Kidney epithelial cell (primary cell): ENCODE measurements around the gene MRPL39. TPM values are rescaled to one million over a fixed set of nuclear protein-coding genes. Genes with fewer than 3 reads are reported as not detected.

Experiments used
- DNase-seq: peaks from one replicate; pipeline ENCODE4 v3.0.0-alpha.2; 2010; ENCODE audit warnings: low read depth
- H3K27me3 ChIP-seq: 2 replicates; pipeline ENCODE4 v1.6.0; 2011; ENCODE audit warnings: low read length; ENCODE audit not compliant: control insufficient read depth, insufficient read depth
- H3K36me3 ChIP-seq: 2 replicates; pipeline ENCODE4 v1.5.1; 2011; ENCODE audit warnings: low read length; ENCODE audit not compliant: control insufficient read depth, insufficient read depth
- H3K4me3 ChIP-seq: 2 replicates; pipeline ENCODE4 v1.5.1; 2011; ENCODE audit warnings: low read depth, mild to moderate bottlenecking, control low read depth, low read length
- total RNA-seq: library from RNA; depleted of rRNA; stranded (reverse); fragments of >200 nt; gene quantifications from 2 replicates; pipeline ENCODE4 v1.2.3, GENCODE V29; 2015
- TF ChIP-seq, protein P1 (sequence below): IDR thresholded peaks from 2 replicates; pipeline ENCODE4 v1.5.1; 2011; ENCODE audit warnings: mild to moderate bottlenecking, moderate library complexity, low read length, control low read depth, inconsistent platforms; ENCODE audit not compliant: insufficient read depth, poor library complexity, severe bottlenecking

Gene MRPL39
- total RNA-seq, 1 donor from 2014 or later, result 21.8 TPM

DNA sequence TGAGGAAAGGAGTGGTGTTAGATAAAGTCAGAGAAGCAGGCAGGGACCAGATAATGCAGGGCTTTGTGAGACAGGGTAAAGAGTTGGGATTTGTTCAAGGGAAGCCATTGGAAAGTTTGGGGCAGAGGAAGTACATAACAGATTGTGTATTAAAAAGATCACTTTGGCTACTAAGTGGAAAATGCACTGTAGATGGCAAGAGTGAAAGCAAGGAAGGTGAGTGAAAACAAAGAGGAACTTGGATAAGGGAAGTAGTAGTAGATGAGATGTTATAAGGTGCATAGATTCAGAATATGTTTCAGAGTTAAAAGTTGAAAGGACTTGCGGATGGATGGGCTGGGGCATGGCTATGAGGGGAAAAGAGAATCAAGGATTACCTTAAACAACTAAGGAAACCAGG, 17.4 kb downstream of the MRPL39 start:
- DNase-seq, result no peak
- Histone ChIP-seq H3K36me3 (no peaks in the 10 kb centered on the region), H3K27me3 (no peaks in the 10 kb centered on the region), H3K4me3 (no peak overlapping the region)
- TF ChIP-seq, protein P1, sequence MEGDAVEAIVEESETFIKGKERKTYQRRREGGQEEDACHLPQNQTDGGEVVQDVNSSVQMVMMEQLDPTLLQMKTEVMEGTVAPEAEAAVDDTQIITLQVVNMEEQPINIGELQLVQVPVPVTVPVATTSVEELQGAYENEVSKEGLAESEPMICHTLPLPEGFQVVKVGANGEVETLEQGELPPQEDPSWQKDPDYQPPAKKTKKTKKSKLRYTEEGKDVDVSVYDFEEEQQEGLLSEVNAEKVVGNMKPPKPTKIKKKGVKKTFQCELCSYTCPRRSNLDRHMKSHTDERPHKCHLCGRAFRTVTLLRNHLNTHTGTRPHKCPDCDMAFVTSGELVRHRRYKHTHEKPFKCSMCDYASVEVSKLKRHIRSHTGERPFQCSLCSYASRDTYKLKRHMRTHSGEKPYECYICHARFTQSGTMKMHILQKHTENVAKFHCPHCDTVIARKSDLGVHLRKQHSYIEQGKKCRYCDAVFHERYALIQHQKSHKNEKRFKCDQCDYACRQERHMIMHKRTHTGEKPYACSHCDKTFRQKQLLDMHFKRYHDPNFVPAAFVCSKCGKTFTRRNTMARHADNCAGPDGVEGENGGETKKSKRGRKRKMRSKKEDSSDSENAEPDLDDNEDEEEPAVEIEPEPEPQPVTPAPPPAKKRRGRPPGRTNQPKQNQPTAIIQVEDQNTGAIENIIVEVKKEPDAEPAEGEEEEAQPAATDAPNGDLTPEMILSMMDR, result no peak

GRCh38 chr21:25586791-25587190, 20.5 kb downstream of the MRPL39 start:
- DNase-seq, result no peak
- TF ChIP-seq, protein P1, result no peak
- Histone ChIP-seq H3K27me3 (no peaks in the 10 kb centered on the region), H3K4me3 (no peak overlapping the region), H3K36me3 (no peaks in the 10 kb centered on the region)

GRCh38 chr21:25586326-25586725, 21.0 kb downstream of the MRPL39 start:
- no peaks in the 10 kb centered on the region for H3K36me3 ChIP-seq
- no peak for DNase-seq
- no peak overlapping the region for H3K4me3 ChIP-seq
- TF ChIP-seq, protein P1, result no peak
- no peaks in the 10 kb centered on the region for H3K27me3 ChIP-seq

DNA sequence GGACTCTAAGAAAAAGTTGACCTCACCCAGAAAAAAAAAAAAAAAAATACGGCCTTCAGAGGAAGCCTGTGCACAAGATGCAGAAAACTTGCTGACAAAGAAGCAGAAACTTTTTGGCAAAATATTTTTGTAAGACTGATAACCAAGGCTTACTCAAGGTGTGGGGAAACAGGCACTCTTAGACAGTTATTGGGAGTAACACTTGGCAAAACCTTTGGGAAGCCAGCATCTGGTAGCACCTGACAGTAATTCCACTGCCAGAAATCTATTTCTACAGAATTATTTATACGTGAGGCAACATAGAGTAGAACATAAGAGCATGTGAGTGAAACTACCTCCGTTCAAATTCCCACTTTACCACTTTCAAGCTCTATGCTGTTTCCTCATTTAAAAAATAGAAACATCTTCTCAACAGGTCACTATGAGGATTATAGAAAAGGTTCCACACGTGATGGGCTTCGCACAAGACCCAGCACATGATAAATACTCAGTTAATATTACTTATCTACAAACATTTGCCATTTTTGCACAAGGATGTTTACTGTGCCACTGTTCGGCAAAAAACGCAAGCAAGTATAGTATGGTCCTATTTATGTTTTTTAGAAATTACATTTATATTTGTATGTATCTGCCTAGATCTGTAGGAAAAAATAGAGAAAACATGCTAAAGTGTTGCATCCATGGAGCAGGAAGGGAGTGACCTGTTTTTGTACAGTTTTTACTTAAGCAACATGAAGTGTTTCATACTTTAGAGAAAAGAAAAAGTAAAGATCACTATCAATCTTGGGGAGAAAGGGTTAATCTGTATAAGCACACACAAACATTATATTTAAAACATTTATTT, 22.2 kb downstream of the MRPL39 start:
- no peak for DNase-seq
- Histone ChIP-seq H3K27me3 (no peaks in the 10 kb centered on the region), H3K4me3 (no peak overlapping the region), H3K36me3 (no peaks in the 10 kb centered on the region)
- TF ChIP-seq, protein P1, result no peak

- Histone ChIP-seq H3K27me3 (no peaks in the 10 kb centered on the region), H3K36me3 (no peaks in the 10 kb centered on the region), H3K4me3 (no peak overlapping the region)
- DNase-seq, result no peak
- TF ChIP-seq, protein P1, result no peak
Measured at GRCh38 chr21:25583370-25584130, 23.7 kb downstream of the MRPL39 start.
